C4-2B (cell line): ENCODE measurements around the gene S1PR3.
A peak's percentile ranks its signal among the peaks of the same experiment; 100 is the strongest.

ENCODE experiments used
- H3K27ac ChIP-seq: fragments of 450-650 bp; 2 replicates; pipeline ENCODE4 v1.5.1; 2017
- CTCF ChIP-seq: fragments of 450-650 bp; conservative IDR thresholded peaks from 2 replicates; pipeline ENCODE4 v1.5.1; 2017; ENCODE audit warnings: mild to moderate bottlenecking
- ZFX ChIP-seq: fragments of 450-650 bp; IDR thresholded peaks from 2 replicates; pipeline ENCODE4 v1.6.1; 2017

The S1PR3 gene

GRCh38 chr9:88959727-88960469 is 31.4 kb upstream of the S1PR3 start:
- H3K27ac ChIP-seq = no peak overlapping the region
- no peak for TF ChIP-seq CTCF

GRCh38 chr9:88960632-88961031 is 30.6 kb upstream of the S1PR3 start:
- H3K27ac ChIP-seq = no peak overlapping the region
- TF ChIP-seq CTCF (no peak), ZFX (no peak)

GRCh38 chr9:88965473-88965872 is 25.8 kb upstream of the S1PR3 start:
- TF ChIP-seq ZFX (no peak), CTCF (no peak)
- H3K27ac ChIP-seq = no peak overlapping the region

GRCh38 chr9:88966894-88967676 is 24.2 kb upstream of the S1PR3 start:
- peak overlapping the region; percentile 51 for H3K27ac ChIP-seq
- no peak for TF ChIP-seq CTCF
- TF ChIP-seq ZFX = no peak

GRCh38 chr9:88968799-88969198 is 22.5 kb upstream of the S1PR3 start:
- peak overlapping the region; percentile 51 for H3K27ac ChIP-seq
- TF ChIP-seq ZFX (no peak), CTCF (no peak)

GRCh38 chr9:88969646-88970373 is 21.5 kb upstream of the S1PR3 start:
- TF ChIP-seq ZFX = no peak
- no peak for TF ChIP-seq CTCF
- H3K27ac ChIP-seq = peak overlapping the region; percentile 51
